LoVo (cell line): Measurements from ENCODE around the gene SPDYE3.
"Not testable (repeated sequence)": the region's sequence is repeated elsewhere in the genome, so short reads cannot be mapped to it uniquely, and the experiment has no call there.

Experiments used
- DNase-seq: peaks from one replicate; pipeline ENCODE4 v3.0.0-alpha.2; 2016; ENCODE audit warnings: low spot score

Gene SPDYE3

GRCh38 chr7:100349757-100350156, 42.3 kb downstream of the SPDYE3 start:
- DNase-seq: no peak

DNA sequence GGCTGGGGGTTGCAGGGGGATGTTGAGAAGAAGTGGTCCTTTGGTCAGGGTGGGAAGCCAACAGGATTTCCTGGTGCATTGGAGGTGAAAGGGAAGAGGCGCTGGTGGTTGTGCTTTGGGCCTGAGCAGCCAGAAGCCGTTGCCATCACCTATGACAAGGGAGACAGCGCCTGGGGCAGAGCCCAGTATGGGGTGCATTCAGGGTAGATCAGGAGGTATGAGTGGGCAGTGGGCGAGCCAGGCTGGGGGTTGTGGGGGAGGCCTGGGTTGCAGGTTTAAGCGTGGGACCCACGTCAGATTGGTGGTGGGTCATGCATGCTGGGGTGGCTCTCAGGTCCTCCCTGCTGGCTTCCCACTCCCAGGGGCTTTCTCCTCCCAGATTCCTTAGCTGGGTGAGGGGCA, 44.2 kb downstream of the SPDYE3 start:
- no peak for DNase-seq

GRCh38 chr7:100352230-100352781, 44.8 kb downstream of the SPDYE3 start:
- not testable (repeated sequence) for DNase-seq

DNA sequence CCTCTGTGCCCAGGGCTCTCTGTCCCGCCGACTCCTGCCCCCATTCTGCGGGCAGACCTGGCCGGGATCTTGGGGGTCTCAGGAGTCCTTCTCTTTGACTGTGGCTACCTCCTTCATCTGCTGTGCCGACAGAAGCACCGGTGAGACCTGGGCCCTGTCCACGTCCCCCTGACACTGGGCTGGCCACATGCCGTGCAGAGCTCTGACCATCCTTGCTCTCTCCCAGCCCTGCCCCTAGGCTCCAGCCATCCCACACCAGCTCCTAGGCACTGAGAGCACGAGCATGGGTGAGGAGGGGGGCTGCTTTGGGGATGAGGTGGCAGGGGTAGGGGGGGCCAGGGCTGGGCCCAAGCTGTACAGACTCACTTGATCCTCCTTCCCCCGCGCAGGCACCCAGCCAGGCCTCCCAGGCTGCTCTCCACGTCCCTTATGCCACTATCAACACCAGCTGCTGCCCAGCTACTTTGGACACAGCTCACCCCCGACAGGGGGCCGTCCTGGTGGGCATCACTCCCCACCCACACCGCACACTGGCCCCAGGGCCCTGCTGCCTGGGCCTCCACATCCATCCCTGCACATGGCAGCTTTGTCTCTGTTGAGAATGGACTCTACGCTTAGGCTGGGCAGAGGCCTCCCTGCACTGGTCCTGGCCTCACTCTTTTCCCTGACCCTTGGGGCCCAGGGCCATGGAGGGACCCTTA, 45.6 kb downstream of the SPDYE3 start:
- no peak for DNase-seq

- DNase-seq: no peak
These were observed 46.3 kb downstream of the SPDYE3 start for GRCh38 chr7:100353685-100354330.

- DNase-seq: no peak
These were observed 49.0 kb downstream of the SPDYE3 start for GRCh38 chr7:100356416-100357068.

- DNase-seq: no peak
These were observed 49.6 kb downstream of the SPDYE3 start for GRCh38 chr7:100357131-100357561.

DNA sequence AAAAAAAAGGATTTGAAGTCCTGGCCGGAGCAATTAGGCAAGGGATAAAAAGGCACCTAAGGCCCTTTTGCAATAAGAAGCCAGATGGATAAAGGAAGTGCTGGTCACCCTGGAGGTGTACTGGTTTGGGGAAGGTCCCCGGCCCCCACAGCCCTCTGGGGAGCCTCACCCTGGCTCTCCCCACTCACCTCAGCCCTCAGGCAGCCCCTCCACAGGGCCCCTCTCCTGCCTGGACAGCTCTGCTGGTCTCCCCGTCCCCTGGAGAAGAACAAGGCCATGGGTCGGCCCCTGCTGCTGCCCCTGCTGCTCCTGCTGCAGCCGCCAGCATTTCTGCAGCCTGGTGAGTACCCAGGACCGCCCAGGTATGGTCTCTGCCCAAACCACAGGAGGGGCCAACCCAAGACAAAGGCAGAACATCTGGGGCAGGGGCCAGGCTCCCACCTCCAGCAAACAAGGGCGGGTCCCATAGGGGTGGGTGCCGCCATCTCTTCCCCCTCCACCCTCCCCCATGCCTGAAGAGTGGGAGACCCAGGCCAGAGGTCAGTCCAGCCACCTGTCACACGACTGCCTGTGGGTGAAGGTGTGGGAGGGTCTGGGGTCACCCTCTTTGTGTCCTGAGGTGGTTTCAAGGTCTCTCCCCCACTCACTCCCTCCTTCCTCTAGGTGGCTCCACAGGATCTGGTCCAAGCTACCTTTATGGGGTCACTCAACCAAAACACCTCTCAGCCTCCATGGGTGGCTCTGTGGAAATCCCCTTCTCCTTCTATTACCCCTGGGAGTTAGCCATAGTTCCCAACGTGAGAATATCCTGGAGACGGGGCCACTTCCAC, 50.7 kb downstream of the SPDYE3 start, which contains the start of gene PILRB:
Gene PILRB (plus strand): TSS at position 91 of the 830 bp plus-strand sequence. CDS start 186 bp downstream, at position 277.
- no peak for DNase-seq

- no peak for DNase-seq
These were observed 51.3 kb downstream of the SPDYE3 start for GRCh38 chr7:100358857-100359212.

- DNase-seq: no peak
These were observed 52.8 kb downstream of the SPDYE3 start for GRCh38 chr7:100360135-100360854.

DNA sequence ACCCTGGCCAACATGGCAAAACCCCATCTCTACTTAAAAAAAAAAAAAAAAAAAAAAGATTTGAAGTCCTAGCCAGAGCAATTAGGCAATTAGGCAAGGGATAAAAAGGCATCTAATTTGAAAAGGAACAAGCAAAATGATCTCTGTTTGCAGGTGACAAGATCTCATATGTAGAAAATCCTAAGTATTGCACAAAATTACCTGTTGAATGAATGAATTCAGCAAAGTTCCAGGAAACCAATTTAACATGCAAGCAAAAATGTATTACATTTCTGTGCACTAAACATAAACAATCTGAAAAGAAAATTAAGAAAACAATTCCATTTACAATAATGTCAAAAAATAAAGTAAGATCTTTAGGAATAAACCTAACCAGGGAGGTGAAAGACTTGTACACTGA, 55.6 kb downstream of the SPDYE3 start:
- no peak for DNase-seq

DNA sequence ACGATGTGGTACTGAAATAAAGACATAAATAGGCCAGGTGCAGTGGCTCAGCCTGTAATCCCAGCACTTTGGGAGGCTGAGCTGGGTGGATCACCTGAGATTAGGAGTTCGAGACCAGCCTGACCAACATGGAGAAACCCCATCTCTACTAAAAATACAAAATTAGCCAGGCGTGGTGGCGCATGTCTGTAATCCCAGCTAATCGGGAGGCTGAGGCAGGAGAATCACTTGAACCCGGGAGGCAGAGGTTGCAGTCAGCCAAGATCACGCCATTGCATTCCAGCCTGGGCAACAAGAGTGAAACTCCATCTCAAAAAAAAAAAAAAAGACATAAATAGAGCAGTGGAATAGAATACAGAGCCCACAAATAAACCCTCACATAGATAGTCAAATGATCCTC, 56.3 kb downstream of the SPDYE3 start:
- not testable (repeated sequence) for DNase-seq

DNA sequence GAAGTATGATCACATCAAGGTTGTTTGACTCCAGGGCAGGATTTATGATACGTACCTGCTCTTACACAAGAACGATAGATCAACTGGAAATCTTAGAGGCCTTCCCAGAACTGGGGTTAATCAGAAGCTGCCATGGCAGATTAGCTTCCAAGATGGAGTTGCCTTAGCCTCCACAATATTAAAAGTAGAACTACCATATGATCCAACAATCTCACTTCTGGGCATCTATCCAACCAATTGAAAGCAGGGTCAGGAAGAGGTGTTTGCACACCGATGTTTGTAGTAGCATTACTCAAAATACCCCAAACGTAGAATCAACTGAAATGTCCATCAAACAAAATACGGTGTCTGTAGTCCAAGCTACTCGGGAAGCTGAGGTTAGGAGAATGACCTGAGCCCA, 57.0 kb downstream of the SPDYE3 start:
- DNase-seq: no peak

DNA sequence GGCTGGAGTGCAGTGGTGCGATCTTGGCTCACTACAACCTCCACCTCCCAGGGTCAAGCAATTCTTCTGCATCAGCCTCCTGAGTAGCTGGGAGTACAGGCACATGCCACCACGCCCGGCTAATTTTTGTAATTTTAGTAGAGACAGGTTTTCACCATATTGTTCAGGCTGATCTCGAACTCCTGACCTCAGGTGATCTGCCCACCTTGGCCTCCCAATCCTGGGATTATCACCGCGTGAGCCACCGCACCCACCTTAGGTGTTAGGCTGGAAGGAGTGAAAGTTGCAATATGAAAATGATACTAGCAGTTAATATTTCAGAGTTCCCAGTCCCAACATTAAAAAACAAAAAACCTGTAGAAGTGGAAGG, 58.5 kb downstream of the SPDYE3 start:
- not testable (repeated sequence) for DNase-seq

GRCh38 chr7:100366411-100367250, 59.1 kb downstream of the SPDYE3 start:
- DNase-seq: no peak

GRCh38 chr7:100367251-100367620, 59.7 kb downstream of the SPDYE3 start:
- no peak for DNase-seq

DNA sequence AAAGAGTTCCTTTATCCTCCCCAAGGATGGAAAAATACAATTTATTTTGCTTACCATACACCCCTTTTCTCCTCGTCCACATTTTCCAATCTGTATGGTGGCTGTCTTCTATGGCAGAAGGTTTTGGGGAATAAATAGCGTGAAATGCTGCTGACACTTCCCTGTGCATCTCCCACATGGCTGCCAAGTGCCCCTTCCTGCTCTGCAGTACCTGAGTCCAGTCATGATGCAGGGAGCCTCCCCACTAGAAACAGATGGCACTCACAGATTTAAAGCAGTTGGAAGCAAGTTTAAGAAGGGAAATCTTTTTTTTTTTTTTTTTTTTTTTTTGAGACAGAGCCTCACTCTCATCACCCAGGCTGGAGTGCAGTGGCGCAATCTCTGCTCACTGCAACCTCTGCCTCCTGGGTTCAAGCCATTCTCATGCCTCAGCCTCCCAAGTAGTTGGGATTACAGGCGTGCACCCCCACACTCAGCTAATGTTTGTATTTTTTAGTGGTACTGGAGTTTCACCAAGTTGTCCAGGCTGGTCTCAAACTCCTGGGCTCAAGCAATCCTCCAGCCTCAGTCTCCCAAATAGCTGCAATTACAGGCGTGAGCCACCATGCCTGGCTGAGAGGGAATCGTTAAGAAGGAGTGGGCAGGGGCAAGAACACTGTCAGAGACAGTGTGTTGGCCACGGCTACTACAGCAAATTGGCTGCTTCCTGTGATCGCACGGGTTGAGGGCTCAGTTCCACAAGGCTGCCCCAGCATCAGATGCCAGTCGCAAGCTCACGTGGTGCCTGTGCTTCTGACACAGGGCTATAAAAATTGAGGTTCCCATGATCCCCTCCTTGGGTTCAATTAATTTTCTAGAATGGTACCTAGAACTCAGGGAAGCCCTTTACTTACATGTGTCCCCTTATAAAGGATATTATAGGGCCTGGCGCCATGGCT, 60.4 kb downstream of the SPDYE3 start:
- DNase-seq: no peak

- no peak for DNase-seq
These were observed 61.6 kb downstream of the SPDYE3 start for GRCh38 chr7:100369105-100369504.

GRCh38 chr7:100370303-100370702, 62.8 kb downstream of the SPDYE3 start:
- DNase-seq: no peak
